Measurements from ENCODE around the gene RNF180. TPM values are rescaled to one million over a fixed set of nuclear protein-coding genes. Genes with fewer than 3 reads are reported as not detected.

The RNF180 gene
- total RNA-seq, 4 donors from 2014 or later = 50.5 to 99.0 (median 63.1) TPM

GRCh38 chr5:64417390-64417789 is 251.7 kb downstream of the RNF180 start:
- H3K27ac ChIP-seq = no peak overlapping the region
- no peaks in the 10 kb centered on the region for H3K9me3 ChIP-seq
- H3K4me1 ChIP-seq = no peaks in the 10 kb centered on the region
- intact Hi-C loops (cut with DNase I) = no loop called here
- WGBS, 2 donors = 41 to 43% methylated on average over 4 of the region's 4 CpGs
- peak; percentile 5 to 15 for DNase-seq
- no peak for TF ChIP-seq CTCF (IDR thresholded peaks at IDR 0.05)
- TF ChIP-seq POLR2A (IDR thresholded peaks at IDR 0.05) = no peak
- H3K36me3 ChIP-seq = no peaks in the 10 kb centered on the region
- no peaks in the 10 kb centered on the region for H3K27me3 ChIP-seq
- H3K4me3 ChIP-seq (replicated peaks in 1 of 3) = no peak overlapping the region

GRCh38 chr5:64418013-64418412 is 252.4 kb downstream of the RNF180 start:
- no peak for DNase-seq
- intact Hi-C loops (cut with DNase I) = no loop called here
- no peak for TF ChIP-seq CTCF (IDR thresholded peaks at IDR 0.05)
- no peak for TF ChIP-seq POLR2A (IDR thresholded peaks at IDR 0.05)
- WGBS, 2 donors = 90% methylated on average over 2 of the region's 2 CpGs
- no peak overlapping the region for H3K27ac ChIP-seq
- H3K27me3 ChIP-seq = no peaks in the 10 kb centered on the region
- H3K36me3 ChIP-seq = no peaks in the 10 kb centered on the region
- H3K4me1 ChIP-seq = no peaks in the 10 kb centered on the region
- no peak overlapping the region for H3K4me3 ChIP-seq (replicated peaks in 1 of 3)
- no peaks in the 10 kb centered on the region for H3K9me3 ChIP-seq

Other genes starting within 250 kb of the RNF180 start
- gene HTR1A, start 203.4 kb upstream of the RNF180 start, total RNA-seq = 1 to 10 TPM in 2 of 4 donors, under 1 TPM in 1, not detected in 1; 0.38 to 1.8 (median 1.1) TPM

Measured in thyroid gland (tissue), 4 donors.